ENCODE results near the gene WIF1. TPM values are rescaled to one million over a fixed set of nuclear protein-coding genes. Genes with fewer than 3 reads are reported as not detected.

Gene WIF1
- total RNA-seq, 1 donor from 2014 or later: not detected

DNA sequence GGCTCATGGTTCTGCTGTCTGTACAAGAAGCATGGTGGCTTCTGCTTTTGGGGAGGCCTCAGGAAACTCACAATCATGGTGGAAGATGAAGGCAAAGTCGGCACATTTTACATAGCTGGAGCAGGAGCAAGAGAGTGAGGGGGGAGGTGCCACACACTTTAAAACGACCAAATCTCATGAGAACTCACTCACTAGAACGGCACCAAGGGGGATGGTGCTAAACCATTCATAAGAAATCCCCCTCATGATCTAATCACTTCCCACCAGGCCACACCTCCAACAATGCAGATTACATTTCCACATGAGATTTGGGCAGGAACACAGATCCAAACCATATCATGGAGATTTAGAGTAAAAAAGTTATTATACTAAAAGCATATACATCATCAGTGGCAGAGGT, 34.7 kb upstream of the WIF1 start:
- H3K27ac ChIP-seq (replicated peaks): no peak overlapping the region
- TF ChIP-seq, protein P1, sequence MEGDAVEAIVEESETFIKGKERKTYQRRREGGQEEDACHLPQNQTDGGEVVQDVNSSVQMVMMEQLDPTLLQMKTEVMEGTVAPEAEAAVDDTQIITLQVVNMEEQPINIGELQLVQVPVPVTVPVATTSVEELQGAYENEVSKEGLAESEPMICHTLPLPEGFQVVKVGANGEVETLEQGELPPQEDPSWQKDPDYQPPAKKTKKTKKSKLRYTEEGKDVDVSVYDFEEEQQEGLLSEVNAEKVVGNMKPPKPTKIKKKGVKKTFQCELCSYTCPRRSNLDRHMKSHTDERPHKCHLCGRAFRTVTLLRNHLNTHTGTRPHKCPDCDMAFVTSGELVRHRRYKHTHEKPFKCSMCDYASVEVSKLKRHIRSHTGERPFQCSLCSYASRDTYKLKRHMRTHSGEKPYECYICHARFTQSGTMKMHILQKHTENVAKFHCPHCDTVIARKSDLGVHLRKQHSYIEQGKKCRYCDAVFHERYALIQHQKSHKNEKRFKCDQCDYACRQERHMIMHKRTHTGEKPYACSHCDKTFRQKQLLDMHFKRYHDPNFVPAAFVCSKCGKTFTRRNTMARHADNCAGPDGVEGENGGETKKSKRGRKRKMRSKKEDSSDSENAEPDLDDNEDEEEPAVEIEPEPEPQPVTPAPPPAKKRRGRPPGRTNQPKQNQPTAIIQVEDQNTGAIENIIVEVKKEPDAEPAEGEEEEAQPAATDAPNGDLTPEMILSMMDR (IDR thresholded peaks at IDR 0.05; ENCODE audit: borderline replicate concordance): no peak
- no peak for DNase-seq
- H3K4me3 ChIP-seq: no peak overlapping the region
- H3K27me3 ChIP-seq (ENCODE audit: low read depth): peaks cover 19% of the 10 kb centered on the region
- intact Hi-C loops (cut with micrococcal nuclease): no loop called here
- H3K4me1 ChIP-seq: no peaks in the 10 kb centered on the region
- H3K9me3 ChIP-seq (replicated peaks): no peaks in the 10 kb centered on the region
- H3K36me3 ChIP-seq: no peaks in the 10 kb centered on the region

DNA sequence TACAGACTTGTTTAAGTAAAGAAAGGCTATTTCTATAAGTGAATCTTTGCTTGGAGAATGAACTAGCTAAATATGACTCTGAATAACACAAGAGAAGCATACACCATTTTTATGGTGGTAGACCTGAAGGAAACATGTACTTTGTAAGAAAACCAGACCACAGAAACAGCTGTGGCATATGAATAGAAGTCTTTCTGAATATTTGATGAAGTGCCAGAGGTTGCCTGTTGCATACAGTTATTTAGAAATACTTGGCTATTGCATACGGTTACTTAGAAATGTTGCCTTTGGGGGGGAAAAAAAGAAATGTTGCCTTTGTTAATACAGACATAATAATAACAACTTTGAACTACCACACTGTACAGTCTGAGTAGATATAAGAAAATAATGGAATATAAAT, 31.5 kb upstream of the WIF1 start:
- intact Hi-C loops (cut with micrococcal nuclease): no loop called here
- TF ChIP-seq, protein P1 (IDR thresholded peaks at IDR 0.05; ENCODE audit: borderline replicate concordance): no peak
- H3K27me3 ChIP-seq (ENCODE audit: low read depth): peaks cover 10% of the 10 kb centered on the region
- DNase-seq: no peak
- no peaks in the 10 kb centered on the region for H3K4me1 ChIP-seq
- no peaks in the 10 kb centered on the region for H3K36me3 ChIP-seq
- no peak overlapping the region for H3K27ac ChIP-seq (replicated peaks)
- no peaks in the 10 kb centered on the region for H3K9me3 ChIP-seq (replicated peaks)
- H3K4me3 ChIP-seq: no peak overlapping the region

GRCh38 chr12:65152012-65152411, 30.9 kb upstream of the WIF1 start:
- Histone ChIP-seq H3K9me3 (replicated peaks) (no peaks in the 10 kb centered on the region), H3K4me1 (no peaks in the 10 kb centered on the region), H3K27ac (replicated peaks) (no peak overlapping the region), H3K27me3 (ENCODE audit: low read depth) (peaks cover 4% of the 10 kb centered on the region), H3K36me3 (no peaks in the 10 kb centered on the region), H3K4me3 (no peak overlapping the region)
- TF ChIP-seq, protein P1 (IDR thresholded peaks at IDR 0.05; ENCODE audit: borderline replicate concordance): no peak
- intact Hi-C loops (cut with micrococcal nuclease): no loop called here
- no peak for DNase-seq

GRCh38 chr12:65147312-65147905, 26.3 kb upstream of the WIF1 start:
- H3K4me3 ChIP-seq: no peak overlapping the region
- DNase-seq: no peak
- H3K9me3 ChIP-seq (replicated peaks): no peaks in the 10 kb centered on the region
- intact Hi-C loops (cut with micrococcal nuclease): no loop called here
- peaks cover 26% of the 10 kb centered on the region for H3K27me3 ChIP-seq (ENCODE audit: low read depth)
- H3K27ac ChIP-seq (replicated peaks): no peak overlapping the region
- no peaks in the 10 kb centered on the region for H3K36me3 ChIP-seq
- H3K4me1 ChIP-seq: no peaks in the 10 kb centered on the region
- TF ChIP-seq, protein P1 (IDR thresholded peaks at IDR 0.05; ENCODE audit: borderline replicate concordance): no peak

GRCh38 chr12:65140738-65141137, 19.6 kb upstream of the WIF1 start:
- Histone ChIP-seq H3K36me3 (no peaks in the 10 kb centered on the region), H3K27me3 (ENCODE audit: low read depth) (peaks cover 24% of the 10 kb centered on the region), H3K4me1 (peaks cover 3% of the 10 kb centered on the region), H3K4me3 (no peak overlapping the region), H3K27ac (replicated peaks) (no peak overlapping the region), H3K9me3 (replicated peaks) (peaks cover 8% of the 10 kb centered on the region)
- intact Hi-C loops (cut with micrococcal nuclease): no loop called here
- TF ChIP-seq, protein P1 (IDR thresholded peaks at IDR 0.05; ENCODE audit: borderline replicate concordance): no peak
- no peak for DNase-seq

Data from left ventricle myocardium inferior (tissue), 1 donor.